Mucosa of descending colon (tissue), 3 donors: Measurements from ENCODE around the gene NCKAP5L. TPM values are rescaled to one million over a fixed set of nuclear protein-coding genes. Genes with fewer than 3 reads are reported as not detected.

Experiments
- ATAC-seq: fragments of 200-7000 bp; cut with Tn5 transposase; one replicate; pipeline ENCODE4 v1.9.1; 2020; ENCODE audit warnings: mild to moderate bottlenecking, moderate library complexity
- DNase-seq, 3 donors: peaks; one replicate each; pipeline ENCODE4 v3.0.0-alpha.2; 2020
- H3K36me3 ChIP-seq: fragments of 200-600 bp; one replicate; pipeline ENCODE4 v1.8.0; 2021; ENCODE audit warnings: low read depth, mild to moderate bottlenecking
- H3K4me1 ChIP-seq: fragments of 200-600 bp; one replicate; pipeline ENCODE4 v1.8.0; 2021; ENCODE audit warnings: low read depth, mild to moderate bottlenecking
- H3K4me3 ChIP-seq: fragments of 200-600 bp; one replicate; pipeline ENCODE4 v1.8.0; 2021; ENCODE audit warnings: mild to moderate bottlenecking
- H3K9me3 ChIP-seq: fragments of 200-600 bp; one replicate; pipeline ENCODE4 v1.8.0; 2021; ENCODE audit warnings: mild to moderate bottlenecking
- CTCF ChIP-seq: fragments of 200-600 bp; IDR thresholded peaks from one replicate; pipeline ENCODE4 v1.8.0; 2022; ENCODE audit warnings: antibody characterized with exemption, mild to moderate bottlenecking
- intact Hi-C, 2 donors: fragments of 100-400 bp; cut with DNase I in 1 of 2; cut with micrococcal nuclease in 1 of 2; formaldehyde crosslinking; loops; one replicate each; pipeline versions ENCODE4 v1.11.0 to v1.11.1; 2022; cut with DNase I, micrococcal nuclease
- total RNA-seq, 3 donors: library from RNA; stranded (reverse); fragmentation: NEBNext Ultra II Directional in 2 of 3; extraction: Animal tissue kit (Norgen Biotek cat#: 25700) in 2 of 3; gene quantifications; one replicate each; pipeline versions ENCODE4 v1.2.1 to v1.2.4, GENCODE V29; 2021 to 2023
- donor health status: DM: no; HTN: no; CAD: no; lungs with moderate emphysema.
- donor health status: DM: no; HTN: no; CAD: no.
- donor health status: DM: no; HTN: yes; CAD: no.

NCKAP5L gene
- total RNA-seq, 3 donors from 2014 or later, result 2.5 to 17.7 (median 4.7) TPM

- ATAC-seq (peak; percentile 27), DNase-seq (no peak)
- intact Hi-C loops, result no loop called here
- H3K36me3 ChIP-seq, result no peaks in the 10 kb centered on the region
- no peaks in the 10 kb centered on the region for H3K9me3 ChIP-seq
- no peak for TF ChIP-seq CTCF
- peaks cover 3% of the 10 kb centered on the region for H3K4me1 ChIP-seq
- no peak overlapping the region for H3K4me3 ChIP-seq
These were observed 19.4 kb downstream of the NCKAP5L start for GRCh38 chr12:49808686-49809380.

- H3K9me3 ChIP-seq, result no peaks in the 10 kb centered on the region
- no peak overlapping the region for H3K4me3 ChIP-seq
- H3K36me3 ChIP-seq, result no peaks in the 10 kb centered on the region
- no peak for ATAC-seq
- no peak for TF ChIP-seq CTCF
- H3K4me1 ChIP-seq, result peaks cover 3% of the 10 kb centered on the region
- intact Hi-C loops, result no loop called here
- DNase-seq, result no peak
These were observed 20.1 kb downstream of the NCKAP5L start for GRCh38 chr12:49807991-49808580.

GRCh38 chr12:49806877-49807276 is 21.3 kb downstream of the NCKAP5L start:
- intact Hi-C loops, result no loop called here
- no peak for DNase-seq

GRCh38 chr12:49806321-49806813 is 21.8 kb downstream of the NCKAP5L start:
- H3K4me3 ChIP-seq, result no peak overlapping the region
- no peaks in the 10 kb centered on the region for H3K9me3 ChIP-seq
- TF ChIP-seq CTCF, result no peak
- no peak for ATAC-seq
- H3K4me1 ChIP-seq, result peaks cover 3% of the 10 kb centered on the region
- no peaks in the 10 kb centered on the region for H3K36me3 ChIP-seq
- intact Hi-C loops, result no loop called here
- no peak for DNase-seq

More at GRCh38 chr12:49806877-49807276, 21.3 kb downstream of the NCKAP5L start:
- no peaks in the 10 kb centered on the region for H3K9me3 ChIP-seq
- H3K36me3 ChIP-seq, result no peaks in the 10 kb centered on the region
- no peak for ATAC-seq
- no peak for TF ChIP-seq CTCF
- H3K4me1 ChIP-seq, result peaks cover 3% of the 10 kb centered on the region
- no peak overlapping the region for H3K4me3 ChIP-seq

- no peak for DNase-seq
- intact Hi-C loops, result no loop called here
- no peak overlapping the region for H3K4me3 ChIP-seq
- no peak for ATAC-seq
- no peaks in the 10 kb centered on the region for H3K36me3 ChIP-seq
- TF ChIP-seq CTCF, result no peak
- no peaks in the 10 kb centered on the region for H3K9me3 ChIP-seq
- peaks cover 3% of the 10 kb centered on the region for H3K4me1 ChIP-seq
These were observed 22.8 kb downstream of the NCKAP5L start for GRCh38 chr12:49805409-49805808.
